Esophagus squamous epithelium (tissue), 5 donors: ENCODE results near the gene FCRL1. TPM values are rescaled to one million over a fixed set of nuclear protein-coding genes. Genes with fewer than 3 reads are reported as not detected.

Experiments used
- DNase-seq: peaks from one replicate; lab custom pipeline; 2025; lab: John Stamatoyannopoulos, UW
- H3K27ac ChIP-seq, 4 donors: fragments of 200-600 bp; sonication (generic); one replicate each; pipeline ENCODE4 v1.5.1; 2016 to 2019; ENCODE audit warnings: mild to moderate bottlenecking in 1 of 4
- H3K27me3 ChIP-seq, 4 donors: fragments of 200-600 bp; sonication (generic); 1 replicate in 3 of 4; 2 replicates in 1 of 4; pipeline versions ENCODE4 v1.5.1 to v1.6.0; 2017 to 2021; ENCODE audit warnings: antibody characterized with exemption in 1 of 4
- H3K36me3 ChIP-seq, 3 donors: fragments of 200-600 bp; sonication (generic); one replicate each; pipeline ENCODE4 v1.5.1; 2016 to 2019
- H3K4me1 ChIP-seq, 3 donors: fragments of 200-600 bp; sonication (generic); one replicate each; pipeline ENCODE4 v1.5.1; 2017 to 2019
- H3K4me3 ChIP-seq, 4 donors: fragments of 200-600 bp; sonication (generic); 1 replicate in 3 of 4; 2 replicates in 1 of 4; pipeline ENCODE4 v1.5.1; 2016 to 2019; ENCODE audit warnings: mild to moderate bottlenecking in 2 of 4, moderate library complexity in 1 of 4
- H3K9me3 ChIP-seq, 3 donors: fragments of 200-600 bp; sonication (generic); one replicate each; pipeline ENCODE4 v1.5.1; 2016 to 2019
- CTCF ChIP-seq, 6 experiments: fragments of 450-650 bp in 4 of 6; fragments of 200-600 bp in 2 of 6; sonication (generic) in 2 of 6; IDR thresholded peaks; one replicate each; pipeline ENCODE4 v1.5.1; 2016 to 2019; ENCODE audit warnings: antibody characterized with exemption in 6 of 6, mild to moderate bottlenecking in 4 of 6, moderate library complexity in 4 of 6
- POLR2A ChIP-seq, 4 donors: fragments of 450-650 bp; IDR thresholded peaks; one replicate each; pipeline ENCODE4 v1.6.1; 2017; ENCODE audit warnings: antibody characterized with exemption in 4 of 4, mild to moderate bottlenecking in 4 of 4, moderate library complexity in 3 of 4
- WGBS, 2 donors: methylation state at CpG; one replicate each; pipeline ENCODE4 v1.1.5; 2018; 5-methylcytosine and 5-hydroxymethylcytosine counted together
- intact Hi-C: fragments of 100-400 bp; cut with DNase I; formaldehyde crosslinking; loops from one replicate; pipeline ENCODE4 v1.15.0; 2022
- total RNA-seq, 4 donors: library from RNA; depleted of rRNA; stranded (reverse); fragments of >200 nt; gene quantifications; one replicate each; pipeline ENCODE4 v1.1.0, GENCODE V29; 2016
- donor health status: DM: yes; HTN: yes; CAD: no.

FCRL1 gene
- total RNA-seq, 4 donors from 2014 or later: not detected

- DNase-seq: no peak
- Histone ChIP-seq H3K27ac (no peak overlapping the region), H3K27me3 (no peaks in the 10 kb centered on the region), H3K4me1 (no peaks in the 10 kb centered on the region), H3K9me3 (no peaks in the 10 kb centered on the region), H3K36me3 (no peaks in the 10 kb centered on the region), H3K4me3 (no peak overlapping the region)
- intact Hi-C loops: no loop called here
- WGBS, 2 donors: 68 to 78% methylated on average over 3 of the region's 3 CpGs
- no peak for TF ChIP-seq CTCF (IDR thresholded peaks at IDR 0.05)
- no peak for TF ChIP-seq POLR2A (IDR thresholded peaks at IDR 0.05)
Observed at GRCh38 chr1:157829711-157830110, 9.8 kb upstream of the FCRL1 start.

GRCh38 chr1:157829210-157829609 lies 9.3 kb upstream of the FCRL1 start:
- Histone ChIP-seq H3K9me3 (no peaks in the 10 kb centered on the region), H3K27ac (no peak overlapping the region), H3K36me3 (no peaks in the 10 kb centered on the region), H3K4me1 (no peaks in the 10 kb centered on the region), H3K27me3 (no peaks in the 10 kb centered on the region), H3K4me3 (no peak overlapping the region)
- intact Hi-C loops: no loop called here
- no peak for TF ChIP-seq POLR2A (IDR thresholded peaks at IDR 0.05)
- no peak for TF ChIP-seq CTCF (IDR thresholded peaks at IDR 0.05)
- DNase-seq: no peak

GRCh38 chr1:157820299-157820698 lies 379 bp upstream of the FCRL1 start:
- WGBS, 2 donors: 58 to 74% methylated on average over 2 of the region's 2 CpGs
- intact Hi-C loops: no loop called here
- TF ChIP-seq CTCF (IDR thresholded peaks at IDR 0.05): no peak
- TF ChIP-seq POLR2A (IDR thresholded peaks at IDR 0.05): no peak
- Histone ChIP-seq H3K4me1 (no peaks in the 10 kb centered on the region), H3K27me3 (no peaks in the 10 kb centered on the region), H3K36me3 (no peaks in the 10 kb centered on the region), H3K9me3 (no peaks in the 10 kb centered on the region), H3K4me3 (no peak overlapping the region), H3K27ac (no peak overlapping the region)
- no peak for DNase-seq

- H3K27ac ChIP-seq: no peak overlapping the region
- no peaks in the 10 kb centered on the region for H3K4me1 ChIP-seq
- TF ChIP-seq POLR2A (IDR thresholded peaks at IDR 0.05) (no peak), CTCF (IDR thresholded peaks at IDR 0.05) (no peak)
- intact Hi-C loops: no loop called here
- H3K27me3 ChIP-seq: no peaks in the 10 kb centered on the region
- WGBS, 2 donors: 65 to 70% methylated on average over 2 of the region's 2 CpGs
- no peak overlapping the region for H3K4me3 ChIP-seq
- H3K36me3 ChIP-seq: no peaks in the 10 kb centered on the region
- DNase-seq: no peak
- H3K9me3 ChIP-seq: no peaks in the 10 kb centered on the region
Observed at GRCh38 chr1:157819215-157819614, 705 bp downstream of the FCRL1 start.

- Histone ChIP-seq H3K9me3 (peaks cover 0 to 19% (median 0%) of the 10 kb centered on the region in 3 donors), H3K4me3 (no peak overlapping the region), H3K27me3 (no peaks in the 10 kb centered on the region), H3K4me1 (no peaks in the 10 kb centered on the region), H3K27ac (no peak overlapping the region), H3K36me3 (no peaks in the 10 kb centered on the region)
- DNase-seq: no peak
- intact Hi-C loops: no loop called here
- 57 to 66% methylated on average over 1 of the region's 1 CpG for WGBS, 2 donors
- TF ChIP-seq CTCF (IDR thresholded peaks at IDR 0.05): no peak
- TF ChIP-seq POLR2A (IDR thresholded peaks at IDR 0.05): no peak
Observed at GRCh38 chr1:157813269-157813668, 6.7 kb downstream of the FCRL1 start.
